Endothelial cell of umbilical vein (primary cell): ENCODE data around the gene FUT2.
A peak's percentile ranks its signal among the peaks of the same experiment; 100 is the strongest.

ENCODE experiments used
- EZH2 ChIP-seq: IDR thresholded peaks from 2 replicates; pipeline ENCODE4 v1.6.1; 2012; ENCODE audit warnings: borderline replicate concordance, low read depth, mild to moderate bottlenecking, moderate library complexity, low read length, inconsistent platforms; ENCODE audit not compliant: severe bottlenecking
- POLR2AphosphoS5 ChIP-seq: IDR thresholded peaks from 2 replicates; pipeline ENCODE4 v1.6.1; 2012; ENCODE audit warnings: low read depth, mild to moderate bottlenecking, control low read depth, low read length, moderate library complexity; ENCODE audit not compliant: insufficient read depth

GRCh38 chr19:48738557-48739403 is 43.0 kb downstream of the FUT2 start:
- peak; percentile 52 for TF ChIP-seq POLR2AphosphoS5
- TF ChIP-seq EZH2, result no peak
